GM12892 (cell line): ENCODE measurements around the gene C20orf202.
A peak's percentile ranks its signal among the peaks of the same experiment; 100 is the strongest.
"Not testable (repeated sequence)": the region's sequence is repeated elsewhere in the genome, so short reads cannot be mapped to it uniquely, and the experiment has no call there.

ENCODE experiments used
- DNase-seq: peaks from one replicate; pipeline ENCODE4 v3.0.0; 2011; ENCODE audit not compliant: insufficient read length
- FAIRE-seq: peaks from 2 replicates; lab custom pipeline; 2011; peaks lifted over from hg19 to GRCh38; lab: Jason Lieb, UNC
- POLR2A ChIP-seq: IDR thresholded peaks from 2 replicates; pipeline ENCODE4 v1.6.1; 2011; ENCODE audit warnings: low read depth, low read length, control low read depth
- POLR2AphosphoS5 ChIP-seq: IDR thresholded peaks from 2 replicates; pipeline ENCODE4 v1.6.1; 2011; ENCODE audit warnings: low read depth, low read length, control low read depth
- TAF1 ChIP-seq: IDR thresholded peaks from 2 replicates; pipeline ENCODE4 v1.6.1; 2011; ENCODE audit warnings: low read depth, mild to moderate bottlenecking, control low read depth, low read length, borderline replicate concordance

C20orf202 gene

GRCh38 chr20:1214838-1215261, 11.6 kb downstream of the C20orf202 start:
- TF ChIP-seq TAF1 (no peak), POLR2A (no peak), POLR2AphosphoS5 (no peak)
- FAIRE-seq, result no peak

GRCh38 chr20:1215386-1216170, 12.3 kb downstream of the C20orf202 start:
- FAIRE-seq, result no peak
- TF ChIP-seq POLR2AphosphoS5, result no peak
- DNase-seq, result no peak

More at GRCh38 chr20:1214838-1215261, 11.6 kb downstream of the C20orf202 start:
- DNase-seq, result no peak

GRCh38 chr20:1216527-1217427, 13.5 kb downstream of the C20orf202 start:
- not testable (repeated sequence) for DNase-seq, FAIRE-seq

GRCh38 chr20:1222750-1223149, 19.5 kb downstream of the C20orf202 start:
- DNase-seq, FAIRE-seq: not testable (repeated sequence)

- DNase-seq, result no peak
- TF ChIP-seq POLR2A, result no peak
- TF ChIP-seq TAF1, result no peak
- no peak for TF ChIP-seq POLR2AphosphoS5
- FAIRE-seq, result no peak
Observed at GRCh38 chr20:1224205-1224890, 21.1 kb downstream of the C20orf202 start.

GRCh38 chr20:1225263-1225782, 22.1 kb downstream of the C20orf202 start:
- no peak for TF ChIP-seq POLR2AphosphoS5
- TF ChIP-seq TAF1, result no peak
- TF ChIP-seq POLR2A, result no peak
- DNase-seq (no peak), FAIRE-seq (no peak)

- TF ChIP-seq POLR2AphosphoS5 (no peak), POLR2A (no peak), TAF1 (no peak)
- FAIRE-seq (peak; percentile 94), DNase-seq (peak; percentile 78)
Observed at GRCh38 chr20:1225783-1226654, 22.8 kb downstream of the C20orf202 start, which contains the start of gene RAD21L1. RAD21L1 (plus strand) TSS chr20:1226044; CDS start chr20:1228454, 2,410 bp downstream.

GRCh38 chr20:1229541-1229940, 26.3 kb downstream of the C20orf202 start:
- no peak for FAIRE-seq
- TF ChIP-seq POLR2AphosphoS5 (no peak), POLR2A (no peak), TAF1 (no peak)
- DNase-seq, result no peak

- DNase-seq, result no peak
- peak; percentile 44 for FAIRE-seq
- no peak for TF ChIP-seq TAF1
- no peak for TF ChIP-seq POLR2A
- TF ChIP-seq POLR2AphosphoS5, result no peak
Observed at GRCh38 chr20:1232286-1233111, 29.2 kb downstream of the C20orf202 start.

- no peak for TF ChIP-seq POLR2AphosphoS5
- DNase-seq (no peak), FAIRE-seq (no peak)
Observed at GRCh38 chr20:1240549-1240948, 37.3 kb downstream of the C20orf202 start.
